Loucy (cell line): Measurements from ENCODE around the gene PARVA.

Experiments used
- H2AFZ ChIP-seq: fragments of 200-600 bp; sonication (generic); 2 replicates; pipeline ENCODE4 v1.6.0; 2016; ENCODE audit warnings: antibody characterized with exemption, mild to moderate bottlenecking, low read length, moderate library complexity
- H3F3A ChIP-seq: fragments of 200-600 bp; 2 replicates; pipeline ENCODE4 v1.6.0; 2016; ENCODE audit warnings: antibody characterized with exemption, low read depth, mild to moderate bottlenecking
- H3K27me3 ChIP-seq: fragments of 200-600 bp; sonication (generic); 2 replicates; pipeline ENCODE4 v1.6.1; 2014; ENCODE audit warnings: low read length, mild to moderate bottlenecking; ENCODE audit not compliant: insufficient read depth, poor library complexity, severe bottlenecking
- H3K36me3 ChIP-seq: fragments of 200-600 bp; sonication (generic); 2 replicates; pipeline ENCODE4 v1.6.1; 2016; ENCODE audit warnings: low read length; ENCODE audit not compliant: insufficient read depth
- H3K4me1 ChIP-seq: fragments of 200-600 bp; sonication (generic); 2 replicates; pipeline ENCODE4 v1.5.1; 2014; ENCODE audit warnings: low read length, mild to moderate bottlenecking; ENCODE audit not compliant: insufficient read depth, poor library complexity, severe bottlenecking
- H3K4me2 ChIP-seq: fragments of 200-600 bp; sonication (generic); 2 replicates; pipeline ENCODE4 v1.6.0; 2014; ENCODE audit warnings: antibody characterized with exemption, low read length, low read depth, mild to moderate bottlenecking; ENCODE audit not compliant: poor library complexity, severe bottlenecking
- H3K4me3 ChIP-seq: fragments of 200-600 bp; sonication (generic); 2 replicates; pipeline ENCODE4 v1.5.1; 2014; ENCODE audit warnings: low read length, mild to moderate bottlenecking, mixed read lengths; ENCODE audit not compliant: poor library complexity, severe bottlenecking
- H3K79me2 ChIP-seq: fragments of 200-600 bp; sonication (generic); 2 replicates; pipeline ENCODE4 v1.6.1; 2014; ENCODE audit warnings: low read length; ENCODE audit not compliant: insufficient read depth
- H3K9ac ChIP-seq: fragments of 200-600 bp; sonication (generic); 2 replicates; pipeline ENCODE4 v1.6.0; 2014; ENCODE audit warnings: mild to moderate bottlenecking, low read depth, low read length, moderate library complexity; ENCODE audit not compliant: poor library complexity, severe bottlenecking
- H3K9me2 ChIP-seq: fragments of 200-600 bp; sonication (generic); replicated peaks from 2 replicates; pipeline ENCODE4 v1.6.1; 2016; ENCODE audit warnings: low read depth, low read length, mixed read lengths
- H3K9me3 ChIP-seq: fragments of 200-600 bp; sonication (generic); 2 replicates; pipeline ENCODE4 v1.6.1; 2014; ENCODE audit warnings: mild to moderate bottlenecking, antibody characterized with exemption, low read length, low read depth; ENCODE audit not compliant: insufficient read depth
- H4K20me1 ChIP-seq: fragments of 200-600 bp; sonication (generic); 2 replicates; pipeline ENCODE4 v1.6.0; 2014; ENCODE audit warnings: antibody characterized with exemption, low read length, mild to moderate bottlenecking; ENCODE audit not compliant: insufficient read depth, poor library complexity, severe bottlenecking
- CTCF ChIP-seq: fragments of 200-600 bp; sonication (generic); conservative IDR thresholded peaks from 2 replicates; pipeline ENCODE4 v1.5.1; 2014; ENCODE audit warnings: mild to moderate bottlenecking, antibody characterized with exemption, low read length
- EZH2phosphoT487 ChIP-seq: fragments of 200-600 bp; IDR thresholded peaks from 2 replicates; pipeline ENCODE4 v1.6.1; 2018; ENCODE audit warnings: antibody characterized with exemption, mild to moderate bottlenecking, moderate library complexity, borderline replicate concordance

Gene PARVA

GRCh38 chr11:12537778-12538401, 160.5 kb downstream of the PARVA start:
- Histone ChIP-seq H3F3A (no peaks in the 10 kb centered on the region), H2AFZ (no peak overlapping the region), H3K79me2 (no peaks in the 10 kb centered on the region), H3K9me2 (no peaks in the 10 kb centered on the region), H3K4me3 (no peak overlapping the region), H3K4me2 (no peak overlapping the region), H3K9me3 (no peaks in the 10 kb centered on the region), H3K27me3 (no peaks in the 10 kb centered on the region), H4K20me1 (no peaks in the 10 kb centered on the region), H3K4me1 (no peaks in the 10 kb centered on the region), H3K36me3 (no peaks in the 10 kb centered on the region), H3K9ac (no peak overlapping the region)
- no peak for TF ChIP-seq CTCF
- no peak for TF ChIP-seq EZH2phosphoT487

- no peak overlapping the region for H3K9ac ChIP-seq
- H3K27me3 ChIP-seq, result no peaks in the 10 kb centered on the region
- TF ChIP-seq EZH2phosphoT487, result no peak
- no peak for TF ChIP-seq CTCF
- no peaks in the 10 kb centered on the region for H4K20me1 ChIP-seq
- no peaks in the 10 kb centered on the region for H3K9me2 ChIP-seq
- H3K4me3 ChIP-seq, result no peak overlapping the region
- H3F3A ChIP-seq, result no peaks in the 10 kb centered on the region
- H2AFZ ChIP-seq, result no peak overlapping the region
- H3K4me2 ChIP-seq, result no peak overlapping the region
- no peaks in the 10 kb centered on the region for H3K79me2 ChIP-seq
- no peaks in the 10 kb centered on the region for H3K4me1 ChIP-seq
- no peaks in the 10 kb centered on the region for H3K36me3 ChIP-seq
- no peaks in the 10 kb centered on the region for H3K9me3 ChIP-seq
Measured at GRCh38 chr11:12538889-12539421, 161.6 kb downstream of the PARVA start.

GRCh38 chr11:12539572-12539971, 162.2 kb downstream of the PARVA start:
- no peaks in the 10 kb centered on the region for H3K4me1 ChIP-seq
- no peaks in the 10 kb centered on the region for H3K9me3 ChIP-seq
- H3K79me2 ChIP-seq, result no peaks in the 10 kb centered on the region
- no peaks in the 10 kb centered on the region for H3K36me3 ChIP-seq
- H3K27me3 ChIP-seq, result no peaks in the 10 kb centered on the region
- TF ChIP-seq EZH2phosphoT487 (no peak), CTCF (no peak)
- H2AFZ ChIP-seq, result no peak overlapping the region
- H3K4me3 ChIP-seq, result no peak overlapping the region
- no peaks in the 10 kb centered on the region for H3K9me2 ChIP-seq
- no peak overlapping the region for H3K9ac ChIP-seq
- H3K4me2 ChIP-seq, result no peak overlapping the region
- H4K20me1 ChIP-seq, result no peaks in the 10 kb centered on the region
- no peaks in the 10 kb centered on the region for H3F3A ChIP-seq
